ENCODE results near the gene RBM17. TPM values are rescaled to one million over a fixed set of nuclear protein-coding genes. Genes with fewer than 3 reads are reported as not detected.
A peak's percentile ranks its signal among the peaks of the same experiment; 100 is the strongest.
"Not testable (repeated sequence)": the region's sequence is repeated elsewhere in the genome, so short reads cannot be mapped to it uniquely, and the experiment has no call there.

RBM17 gene
- total and polyA plus RNA-seq, 8 donors = 41.4 to 168 (median 84.7) TPM

DNA sequence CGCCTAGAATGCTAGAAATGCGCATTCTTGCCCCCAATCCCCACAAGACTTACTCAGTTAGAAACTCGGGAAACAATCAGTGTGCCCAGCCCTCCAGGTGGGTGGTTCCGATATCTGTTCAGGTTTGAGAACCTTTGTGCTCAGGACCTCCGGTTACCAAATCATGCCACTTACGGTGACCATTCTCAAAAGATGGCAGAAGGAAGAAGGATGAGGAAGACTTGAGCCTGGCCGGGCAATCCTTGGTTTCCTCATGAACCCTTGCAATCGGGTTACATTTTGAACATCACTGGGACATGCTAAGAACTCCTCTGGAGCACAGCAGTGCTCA lies 52.1 kb downstream of the RBM17 start:
- H3K27ac ChIP-seq = peak overlapping the region in 2 of 5 donors; percentile 32 to 50
- 64 to 79% (median 76%) methylated on average over 7 to 8 of the region's 8 CpGs for WGBS, 5 donors
- TF ChIP-seq POLR2AphosphoS5 (IDR thresholded peaks at IDR 0.05) (no peak), EP300 (IDR thresholded peaks at IDR 0.05) (no peak), POLR2A (IDR thresholded peaks at IDR 0.05) (no peak)
- TF ChIP-seq, protein P1, sequence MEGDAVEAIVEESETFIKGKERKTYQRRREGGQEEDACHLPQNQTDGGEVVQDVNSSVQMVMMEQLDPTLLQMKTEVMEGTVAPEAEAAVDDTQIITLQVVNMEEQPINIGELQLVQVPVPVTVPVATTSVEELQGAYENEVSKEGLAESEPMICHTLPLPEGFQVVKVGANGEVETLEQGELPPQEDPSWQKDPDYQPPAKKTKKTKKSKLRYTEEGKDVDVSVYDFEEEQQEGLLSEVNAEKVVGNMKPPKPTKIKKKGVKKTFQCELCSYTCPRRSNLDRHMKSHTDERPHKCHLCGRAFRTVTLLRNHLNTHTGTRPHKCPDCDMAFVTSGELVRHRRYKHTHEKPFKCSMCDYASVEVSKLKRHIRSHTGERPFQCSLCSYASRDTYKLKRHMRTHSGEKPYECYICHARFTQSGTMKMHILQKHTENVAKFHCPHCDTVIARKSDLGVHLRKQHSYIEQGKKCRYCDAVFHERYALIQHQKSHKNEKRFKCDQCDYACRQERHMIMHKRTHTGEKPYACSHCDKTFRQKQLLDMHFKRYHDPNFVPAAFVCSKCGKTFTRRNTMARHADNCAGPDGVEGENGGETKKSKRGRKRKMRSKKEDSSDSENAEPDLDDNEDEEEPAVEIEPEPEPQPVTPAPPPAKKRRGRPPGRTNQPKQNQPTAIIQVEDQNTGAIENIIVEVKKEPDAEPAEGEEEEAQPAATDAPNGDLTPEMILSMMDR (IDR thresholded peaks at IDR 0.05) = no peak
- no peak for DNase-seq
- H3K36me3 ChIP-seq = no peaks in the 10 kb centered on the region
- H3K4me1 ChIP-seq = peaks cover 6 to 34% (median 21%) of the 10 kb centered on the region in 4 donors
- H3K27me3 ChIP-seq = peaks cover 0 to 37% (median 0%) of the 10 kb centered on the region in 3 donors
- intact Hi-C loops (cut with DNase I; ENCODE audit: low total_unique reads) = no loop called here
- no peaks in the 10 kb centered on the region for H3K9me3 ChIP-seq
- H3K4me3 ChIP-seq = peak overlapping the region in 3 of 4 donors; percentile 9 to 31 (median 17)

DNA sequence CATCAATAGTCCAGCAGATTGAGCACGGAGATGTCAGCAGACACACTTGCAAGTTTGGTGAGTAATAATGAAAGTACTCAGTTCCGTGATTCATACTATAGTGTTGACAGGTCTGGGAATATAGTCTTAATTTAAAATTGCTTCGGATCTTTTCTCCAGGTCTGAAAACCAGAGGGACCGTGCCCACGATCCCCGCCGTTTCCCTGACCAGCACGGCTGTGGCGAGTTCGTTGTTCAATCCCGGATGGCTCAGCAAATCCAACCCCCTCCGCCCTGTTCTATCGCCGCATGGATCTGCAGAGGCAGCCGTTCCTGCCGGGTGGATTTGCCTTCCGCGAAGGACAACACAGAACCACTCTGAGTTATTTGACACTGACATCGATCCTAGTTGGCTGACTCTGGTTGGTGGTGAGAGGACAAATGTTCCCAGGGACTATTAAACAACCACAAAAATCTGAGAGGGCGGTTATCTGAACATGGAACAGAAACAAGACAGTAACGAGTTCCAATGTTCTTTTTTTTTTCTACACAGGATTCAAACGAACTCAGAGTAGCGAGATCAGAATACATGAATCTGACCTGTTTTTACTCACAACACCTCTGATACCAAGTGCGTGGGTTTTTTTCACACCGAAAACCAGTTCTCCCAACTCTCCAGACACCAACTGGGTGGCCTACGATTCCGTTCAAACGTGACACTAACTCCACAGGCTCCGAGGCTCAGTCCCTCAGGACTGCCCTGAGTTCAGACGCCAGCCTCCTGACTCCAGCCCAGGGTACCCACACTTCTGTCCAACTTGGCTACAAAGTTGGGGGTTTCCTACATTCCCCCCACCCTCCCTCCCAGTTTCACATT lies 52.7 kb downstream of the RBM17 start:
- 45 to 65% (median 60%) methylated on average over 30 of the region's 30 CpGs for WGBS, 5 donors
- Histone ChIP-seq H3K4me1 (peaks cover 12 to 40% (median 26%) of the 10 kb centered on the region in 4 donors), H3K36me3 (no peaks in the 10 kb centered on the region), H3K27ac (peak overlapping the region in 3 of 5 donors; percentile 32 to 50 (median 48)), H3K9me3 (no peaks in the 10 kb centered on the region), H3K4me3 (peak overlapping the region in 3 of 4 donors; percentile 9 to 31 (median 17)), H3K27me3 (peaks cover 0 to 31% (median 0%) of the 10 kb centered on the region in 3 donors)
- intact Hi-C loops (cut with DNase I; ENCODE audit: low total_unique reads) = no loop called here
- TF ChIP-seq EP300 (IDR thresholded peaks at IDR 0.05) = no peak
- TF ChIP-seq, protein P1 (IDR thresholded peaks at IDR 0.05) = no peak
- TF ChIP-seq POLR2A (IDR thresholded peaks at IDR 0.05) = no peak
- no peak for TF ChIP-seq POLR2AphosphoS5 (IDR thresholded peaks at IDR 0.05)
- DNase-seq = no peak

DNA sequence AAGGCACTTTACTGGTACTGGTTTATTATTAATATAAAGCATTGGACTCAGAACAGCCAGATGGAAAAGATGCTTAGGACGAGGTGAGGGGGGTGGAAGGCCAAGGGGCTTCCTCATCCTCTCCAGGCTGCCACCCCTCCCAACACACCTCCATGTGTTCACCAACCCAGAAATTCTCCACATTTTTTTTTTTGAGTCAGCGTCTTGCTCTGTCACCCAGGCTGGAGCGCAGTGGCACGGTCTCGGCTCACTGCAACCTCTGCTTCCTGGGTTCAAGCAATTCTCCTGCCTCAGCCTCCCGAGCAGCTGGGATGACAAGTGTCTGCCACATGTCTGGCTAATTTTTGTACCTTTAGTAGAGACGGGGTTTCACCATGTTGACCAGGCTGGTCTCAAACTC lies 53.4 kb downstream of the RBM17 start:
- DNase-seq; H3K4me3 ChIP-seq; H3K9me3 ChIP-seq; intact Hi-C loops (cut with DNase I; ENCODE audit: low total_unique reads); H3K36me3 ChIP-seq: not testable (repeated sequence)
- peak overlapping the region in 1 of 5 donors; percentile 50 for H3K27ac ChIP-seq
- peaks cover 13 to 46% (median 29%) of the 10 kb centered on the region in 4 donors for H3K4me1 ChIP-seq
- H3K27me3 ChIP-seq = peaks cover 0 to 25% (median 0%) of the 10 kb centered on the region in 3 donors
- 85 to 94% (median 91%) methylated on average over 7 of the region's 7 CpGs for WGBS, 5 donors

DNA sequence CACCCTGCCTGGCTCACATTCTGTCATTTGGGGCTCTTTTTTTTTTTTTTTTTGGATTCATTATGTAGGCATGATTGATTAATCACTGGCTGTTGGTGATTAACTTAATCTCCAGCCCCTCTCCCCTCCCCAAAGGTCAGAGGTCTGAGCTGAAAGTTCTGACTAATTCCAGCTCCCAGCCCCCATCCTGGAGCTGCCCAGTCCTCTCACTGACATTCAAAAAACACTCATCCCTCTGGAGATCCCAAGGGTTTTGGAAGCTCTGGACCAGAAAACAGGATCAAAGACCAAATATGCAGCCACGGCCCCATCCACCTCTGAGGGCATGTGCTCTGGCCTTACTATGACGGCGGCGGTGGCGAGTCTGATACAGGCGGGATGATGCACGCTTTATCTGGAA lies 53.8 kb downstream of the RBM17 start:
- peaks cover 0 to 5% (median 0%) of the 10 kb centered on the region in 4 donors for H3K36me3 ChIP-seq
- no peak overlapping the region for H3K4me3 ChIP-seq
- DNase-seq = no peak
- intact Hi-C loops (cut with DNase I; ENCODE audit: low total_unique reads) = no loop called here
- no peaks in the 10 kb centered on the region for H3K9me3 ChIP-seq
- H3K27ac ChIP-seq = no peak overlapping the region
- H3K27me3 ChIP-seq = peaks cover 0 to 20% (median 0%) of the 10 kb centered on the region in 3 donors
- TF ChIP-seq POLR2AphosphoS5 (IDR thresholded peaks at IDR 0.05) (no peak), EP300 (IDR thresholded peaks at IDR 0.05) (no peak), POLR2A (IDR thresholded peaks at IDR 0.05) (no peak)
- TF ChIP-seq, protein P1 (IDR thresholded peaks at IDR 0.05) = no peak
- H3K4me1 ChIP-seq = peaks cover 13 to 51% (median 30%) of the 10 kb centered on the region in 4 donors
- WGBS, 5 donors = 87 to 96% (median 95%) methylated on average over 7 of the region's 7 CpGs

DNA sequence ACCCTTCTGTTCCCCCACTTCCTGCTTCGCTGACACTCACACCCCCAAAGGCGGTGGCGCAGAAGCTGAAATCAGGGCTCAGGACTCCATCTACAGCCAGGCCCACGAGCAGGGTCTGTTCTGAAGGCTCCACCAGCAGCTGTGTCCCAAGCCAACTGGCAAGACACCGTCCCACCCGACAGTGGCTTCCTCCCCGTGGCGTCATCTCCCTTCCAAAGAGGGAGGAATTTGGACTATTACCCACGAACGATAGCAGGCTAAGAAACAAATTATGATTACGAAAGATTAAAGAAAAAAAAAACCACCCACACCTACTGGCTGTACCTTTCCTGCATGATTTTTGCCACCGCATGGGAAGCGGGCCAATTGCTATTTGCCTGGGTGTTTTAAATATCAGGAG lies 54.3 kb downstream of the RBM17 start:
- H3K27me3 ChIP-seq = peaks cover 0 to 16% (median 0%) of the 10 kb centered on the region in 3 donors
- intact Hi-C loops (cut with DNase I; ENCODE audit: low total_unique reads) = no loop called here
- no peak for DNase-seq
- no peak overlapping the region for H3K4me3 ChIP-seq
- H3K27ac ChIP-seq = peak overlapping the region in 1 of 5 donors; percentile 88
- peaks cover 0 to 5% (median 2%) of the 10 kb centered on the region in 4 donors for H3K36me3 ChIP-seq
- peaks cover 13 to 56% (median 30%) of the 10 kb centered on the region in 4 donors for H3K4me1 ChIP-seq
- WGBS, 5 donors = 81 to 89% (median 86%) methylated on average over 13 of the region's 13 CpGs
- TF ChIP-seq POLR2A (IDR thresholded peaks at IDR 0.05) (no peak), POLR2AphosphoS5 (IDR thresholded peaks at IDR 0.05) (no peak), EP300 (IDR thresholded peaks at IDR 0.05) (no peak)
- TF ChIP-seq, protein P1 (IDR thresholded peaks at IDR 0.05) = no peak
- no peaks in the 10 kb centered on the region for H3K9me3 ChIP-seq
